ENCODE results near the gene CHPF2.
A peak's percentile ranks its signal among the peaks of the same experiment; 100 is the strongest.

CHPF2 gene

GRCh38 chr7:151271699-151272355 is 39.5 kb downstream of the CHPF2 start:
- DNase-seq: no peak

GRCh38 chr7:151272405-151272804 is 40.1 kb downstream of the CHPF2 start:
- no peak for DNase-seq

- no peak for DNase-seq
These were observed 40.6 kb downstream of the CHPF2 start for GRCh38 chr7:151272877-151273276.

GRCh38 chr7:151273651-151274390 is 41.5 kb downstream of the CHPF2 start:
- no peak for DNase-seq

GRCh38 chr7:151274396-151274795 is 42.1 kb downstream of the CHPF2 start:
- no peak for DNase-seq

GRCh38 chr7:151274936-151275812 is 42.9 kb downstream of the CHPF2 start:
- no peak for DNase-seq

- no peak for DNase-seq
These were observed 43.7 kb downstream of the CHPF2 start for GRCh38 chr7:151275813-151276577.

- peak in 2 of 4 experiments; percentile 21 to 27 for DNase-seq
These were observed 44.6 kb downstream of the CHPF2 start for GRCh38 chr7:151276666-151277590.

GRCh38 chr7:151277631-151278030 is 45.3 kb downstream of the CHPF2 start:
- DNase-seq: no peak

- no peak for DNase-seq
These were observed 46.7 kb downstream of the CHPF2 start for GRCh38 chr7:151278949-151279348.

GRCh38 chr7:151279868-151280267 is 47.6 kb downstream of the CHPF2 start:
- no peak for DNase-seq

GRCh38 chr7:151280388-151281019 is 48.2 kb downstream of the CHPF2 start:
- no peak for DNase-seq

GRCh38 chr7:151281686-151282085 is 49.4 kb downstream of the CHPF2 start:
- DNase-seq: no peak

GRCh38 chr7:151282111-151282510 is 49.8 kb downstream of the CHPF2 start:
- DNase-seq: no peak

GRCh38 chr7:151283302-151283701 is 51.0 kb downstream of the CHPF2 start:
- no peak for DNase-seq

- DNase-seq: no peak
These were observed 53.9 kb downstream of the CHPF2 start for GRCh38 chr7:151286148-151286547.

Measured in activated CD4-positive, CD25-positive, alpha-beta regulatory T cell (primary cell).